ENCODE measurements around the gene RAN. TPM values are rescaled to one million over a fixed set of nuclear protein-coding genes. Genes with fewer than 3 reads are reported as not detected.
A peak's percentile ranks its signal among the peaks of the same experiment; 100 is the strongest.

The RAN gene
- 1,000 to 10,000 TPM; 2,177 to 2,247 TPM for total RNA-seq

DNA sequence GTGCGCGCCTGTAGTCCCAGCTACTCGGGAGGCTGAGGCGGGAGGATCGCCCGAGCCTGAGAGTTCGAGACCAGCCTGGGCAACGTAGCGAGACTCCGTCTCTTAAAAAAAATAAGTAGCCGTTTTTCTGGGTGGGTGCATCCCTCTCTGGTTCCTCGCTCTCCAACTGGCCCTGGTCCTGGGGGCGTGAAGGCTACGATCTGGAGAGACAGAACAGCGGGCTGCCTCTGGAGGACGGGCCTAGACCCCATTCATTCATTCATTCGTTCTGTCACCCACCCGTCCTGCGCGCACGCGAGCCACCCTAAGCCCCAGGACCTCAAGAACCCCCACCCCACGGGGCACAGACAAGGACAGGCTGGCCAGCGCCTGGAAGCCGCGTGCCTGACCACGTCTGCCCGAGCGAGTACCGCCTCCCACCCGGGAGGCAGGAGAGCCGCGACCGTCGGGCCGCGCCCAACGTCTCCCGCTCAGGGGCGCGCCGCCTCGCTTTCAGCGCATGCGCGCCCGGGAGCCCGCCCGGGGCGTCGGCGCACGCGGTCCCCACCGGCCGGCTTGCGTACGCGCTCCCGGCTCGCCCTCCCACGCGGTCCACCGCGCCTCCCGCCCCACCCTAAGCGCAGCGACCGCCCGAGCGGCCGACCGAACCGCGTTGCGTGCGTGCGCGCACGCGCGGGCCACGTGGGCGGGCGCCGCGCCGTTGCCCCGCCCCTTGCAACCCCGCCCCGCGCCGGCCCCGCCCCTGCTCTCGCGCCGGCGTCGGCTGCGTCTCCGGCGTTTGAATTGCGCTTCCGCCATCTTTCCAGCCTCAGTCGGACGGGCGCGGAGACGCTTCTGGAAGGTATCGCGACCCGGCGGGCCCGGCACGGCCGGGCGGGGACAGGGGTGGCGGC, at the start of gene RAN:
TSS of gene RAN (plus strand) at position 781 of the 893 bp plus-strand sequence. CDS start 528 bp downstream, outside the sequence.
- Mint-ChIP-seq H3K27me3 (no peaks in the 10 kb centered on the region), H3K9me3 (peaks cover 1% of the 10 kb centered on the region), H3K27ac (peak within 1 kb of the TSS; percentile 100), H3K4me3 (peak within 1 kb of the TSS; percentile 98), H3K4me1 (ENCODE audit: low read depth) (peaks cover 47% of the 10 kb centered on the region), H3K36me3 (ENCODE audit: low read depth) (peaks cover 46% of the 10 kb centered on the region)
- DNase-seq (peak; percentile 92), ATAC-seq (peak; percentile 72)
- TF ChIP-seq, protein P1, sequence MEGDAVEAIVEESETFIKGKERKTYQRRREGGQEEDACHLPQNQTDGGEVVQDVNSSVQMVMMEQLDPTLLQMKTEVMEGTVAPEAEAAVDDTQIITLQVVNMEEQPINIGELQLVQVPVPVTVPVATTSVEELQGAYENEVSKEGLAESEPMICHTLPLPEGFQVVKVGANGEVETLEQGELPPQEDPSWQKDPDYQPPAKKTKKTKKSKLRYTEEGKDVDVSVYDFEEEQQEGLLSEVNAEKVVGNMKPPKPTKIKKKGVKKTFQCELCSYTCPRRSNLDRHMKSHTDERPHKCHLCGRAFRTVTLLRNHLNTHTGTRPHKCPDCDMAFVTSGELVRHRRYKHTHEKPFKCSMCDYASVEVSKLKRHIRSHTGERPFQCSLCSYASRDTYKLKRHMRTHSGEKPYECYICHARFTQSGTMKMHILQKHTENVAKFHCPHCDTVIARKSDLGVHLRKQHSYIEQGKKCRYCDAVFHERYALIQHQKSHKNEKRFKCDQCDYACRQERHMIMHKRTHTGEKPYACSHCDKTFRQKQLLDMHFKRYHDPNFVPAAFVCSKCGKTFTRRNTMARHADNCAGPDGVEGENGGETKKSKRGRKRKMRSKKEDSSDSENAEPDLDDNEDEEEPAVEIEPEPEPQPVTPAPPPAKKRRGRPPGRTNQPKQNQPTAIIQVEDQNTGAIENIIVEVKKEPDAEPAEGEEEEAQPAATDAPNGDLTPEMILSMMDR (IDR thresholded peaks at IDR 0.05), result no peak
- ChIA-PET CTCF (interaction anchor here (0.9 to 1.7 kb wide), 5 partner anchors 10 to 55 kb away, joined by 3 to 21 read pairs (median 3); no protein-coding TSS in a partner anchor), POLR2A (interaction anchor here (1.1 to 2.5 kb wide), 8 partner anchors 8 to 95 kb away, joined by 3 to 15 read pairs (median 6); partner anchors contain the start of gene STX2)
- intact Hi-C loops (cut with micrococcal nuclease), result loop anchor here (5.0 kb wide), 1 partner anchor 34 kb away; the partner anchor contains the start of gene STX2

DNA sequence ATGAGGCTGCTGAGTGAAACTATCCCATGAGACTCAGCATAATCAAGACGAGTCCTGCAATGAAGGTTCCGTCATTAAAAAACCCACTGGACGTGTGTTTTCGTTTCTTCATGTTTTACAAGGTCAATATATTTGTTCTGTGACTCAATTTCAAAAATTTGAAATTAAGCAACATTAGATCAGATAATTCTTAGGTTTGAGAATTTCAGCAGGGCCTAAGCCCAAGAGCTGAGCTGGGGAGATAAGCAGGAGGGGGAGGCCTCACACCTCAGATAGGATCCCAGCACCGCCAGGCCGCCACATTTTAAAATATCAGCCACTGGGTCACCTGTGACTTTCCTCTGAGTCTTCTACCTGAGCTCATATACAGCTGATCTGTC, 46.1 kb upstream of the RAN start:
- intact Hi-C loops (cut with micrococcal nuclease), result no loop called here
- Mint-ChIP-seq H3K36me3 (ENCODE audit: low read depth) (peaks cover 19% of the 10 kb centered on the region), H3K4me3 (no peak overlapping the region), H3K4me1 (ENCODE audit: low read depth) (peaks cover 23% of the 10 kb centered on the region), H3K9me3 (no peaks in the 10 kb centered on the region), H3K27ac (peak overlapping the region; percentile 48), H3K27me3 (no peaks in the 10 kb centered on the region)
- POLR2A ChIA-PET, result interaction anchor here (1.4 to 2.0 kb wide), 2 partner anchors 13 to 45 kb away, joined by 4 to 5 read pairs; no protein-coding TSS in a partner anchor
- ATAC-seq (no peak), DNase-seq (no peak)
- CTCF ChIA-PET, result interaction anchor here (1.2 to 4.1 kb wide), 9 partner anchors 10 to 306 kb away, joined by 5 to 38 read pairs (median 16); no protein-coding TSS in a partner anchor
- TF ChIP-seq, protein P1 (IDR thresholded peaks at IDR 0.05), result no peak

DNA sequence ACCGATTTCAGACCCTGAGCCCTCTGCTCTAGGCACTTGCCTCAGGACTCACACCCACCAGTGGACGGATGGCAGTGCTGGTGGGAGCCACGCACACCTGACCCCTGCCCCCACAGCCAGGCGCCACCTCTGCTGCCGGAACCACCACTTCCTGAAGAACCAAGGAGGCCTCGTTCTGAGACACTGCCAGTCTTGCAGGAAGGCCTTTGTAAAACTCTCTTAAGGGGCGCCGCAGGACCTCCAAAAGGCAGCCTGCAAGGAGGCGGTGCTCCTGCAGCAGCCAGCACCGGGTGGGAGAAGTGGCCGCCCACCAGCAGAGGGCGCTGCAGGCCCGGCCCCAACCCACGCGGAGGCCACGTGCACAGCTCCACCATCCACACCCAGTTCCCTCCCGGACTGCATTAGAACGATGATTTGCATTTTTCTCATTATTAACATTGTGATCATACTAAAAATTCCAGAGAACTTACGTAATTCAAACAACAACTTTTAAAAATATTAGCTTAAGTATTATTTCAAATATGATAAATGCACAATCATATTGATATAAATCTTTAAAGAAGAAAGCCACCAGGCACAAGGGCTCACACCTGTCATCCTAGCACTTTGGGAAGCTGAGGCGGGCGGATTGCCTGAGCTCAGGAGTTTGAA, 45.6 kb upstream of the RAN start:
- TF ChIP-seq, protein P1 (IDR thresholded peaks at IDR 0.05), result peak; percentile 96
- H3K36me3 Mint-ChIP-seq (ENCODE audit: low read depth), result peaks cover 13% of the 10 kb centered on the region
- no peaks in the 10 kb centered on the region for H3K9me3 Mint-ChIP-seq
- ATAC-seq (peak; percentile 95), DNase-seq (peak; percentile 83)
- peaks cover 23% of the 10 kb centered on the region for H3K4me1 Mint-ChIP-seq (ENCODE audit: low read depth)
- H3K4me3 Mint-ChIP-seq, result no peak overlapping the region
- H3K27ac Mint-ChIP-seq, result peak overlapping the region; percentile 48
- CTCF ChIA-PET, result interaction anchor here (0.8 to 4.1 kb wide), 14 partner anchors 10 to 306 kb away, joined by 3 to 38 read pairs (median 6); no protein-coding TSS in a partner anchor
- POLR2A ChIA-PET, result interaction anchor here (0.7 to 2.0 kb wide), 3 partner anchors 12 to 44 kb away, joined by 4 to 5 read pairs (median 4); no protein-coding TSS in a partner anchor
- H3K27me3 Mint-ChIP-seq, result no peaks in the 10 kb centered on the region
- intact Hi-C loops (cut with micrococcal nuclease), result no loop called here

DNA sequence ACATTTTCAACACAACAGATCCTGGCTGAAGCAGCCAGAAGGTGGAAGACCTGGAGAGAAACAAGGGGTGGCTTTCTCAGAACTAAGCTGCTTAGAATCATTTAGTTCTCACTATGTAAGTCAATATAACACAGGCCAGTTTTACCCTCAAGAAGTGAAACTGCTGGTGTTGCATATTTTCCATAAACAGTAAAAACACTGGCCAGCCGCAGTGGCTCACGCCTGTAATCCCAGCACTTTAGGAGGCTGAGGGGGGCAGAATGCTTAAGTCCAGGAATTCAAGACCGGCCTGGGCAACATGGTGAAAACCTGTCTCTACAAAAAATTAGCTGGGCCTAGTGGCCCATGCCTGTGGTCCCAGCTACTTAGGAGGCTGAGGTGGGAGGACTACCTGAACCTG, 44.4 kb upstream of the RAN start:
- H3K27ac Mint-ChIP-seq, result peak overlapping the region; percentile 35
- no peaks in the 10 kb centered on the region for H3K9me3 Mint-ChIP-seq
- H3K4me1 Mint-ChIP-seq (ENCODE audit: low read depth), result peaks cover 27% of the 10 kb centered on the region
- no peaks in the 10 kb centered on the region for H3K27me3 Mint-ChIP-seq
- CTCF ChIA-PET, result interaction anchor here (1.0 to 4.1 kb wide), 5 partner anchors 10 to 625 kb away, joined by 3 to 21 read pairs (median 16); no protein-coding TSS in a partner anchor
- ATAC-seq, result peak; percentile 37
- DNase-seq, result peak; percentile 12
- H3K36me3 Mint-ChIP-seq (ENCODE audit: low read depth), result peaks cover 9% of the 10 kb centered on the region
- POLR2A ChIA-PET, result interaction anchor here (0.8 to 1.0 kb wide), 2 partner anchors 10 to 11 kb away, joined by 3 read pairs; no protein-coding TSS in a partner anchor
- TF ChIP-seq, protein P1 (IDR thresholded peaks at IDR 0.05), result no peak
- no peak overlapping the region for H3K4me3 Mint-ChIP-seq
- intact Hi-C loops (cut with micrococcal nuclease), result no loop called here
